ENCODE data around the gene ALS2CL. TPM values are rescaled to one million over a fixed set of nuclear protein-coding genes. Genes with fewer than 3 reads are reported as not detected.
A peak's percentile ranks its signal among the peaks of the same experiment; 100 is the strongest.

ALS2CL gene
- total RNA-seq, 1 donor from 2014 or later = 43.8 TPM

DNA sequence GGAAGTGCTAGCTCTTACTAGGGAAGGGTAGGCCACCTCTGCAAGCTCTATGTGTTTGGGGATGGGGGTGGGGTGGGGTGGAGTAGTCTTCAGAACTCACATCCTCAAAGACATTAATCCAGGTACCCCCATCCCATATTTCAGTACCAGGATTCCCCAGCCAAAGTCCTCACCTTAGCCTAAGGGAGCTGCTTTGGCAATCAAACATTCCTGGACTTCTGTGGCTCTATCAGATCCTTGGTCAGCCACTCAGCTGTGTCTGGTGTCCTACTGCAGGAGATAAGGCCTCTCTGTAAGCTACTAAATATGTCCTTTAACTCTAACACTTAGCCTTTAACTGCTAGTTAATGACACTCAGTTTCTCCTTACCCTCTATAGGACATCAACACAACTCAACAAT is 54.3 kb downstream of the ALS2CL start:
- no peak for DNase-seq (ENCODE audit: low spot score)

DNA sequence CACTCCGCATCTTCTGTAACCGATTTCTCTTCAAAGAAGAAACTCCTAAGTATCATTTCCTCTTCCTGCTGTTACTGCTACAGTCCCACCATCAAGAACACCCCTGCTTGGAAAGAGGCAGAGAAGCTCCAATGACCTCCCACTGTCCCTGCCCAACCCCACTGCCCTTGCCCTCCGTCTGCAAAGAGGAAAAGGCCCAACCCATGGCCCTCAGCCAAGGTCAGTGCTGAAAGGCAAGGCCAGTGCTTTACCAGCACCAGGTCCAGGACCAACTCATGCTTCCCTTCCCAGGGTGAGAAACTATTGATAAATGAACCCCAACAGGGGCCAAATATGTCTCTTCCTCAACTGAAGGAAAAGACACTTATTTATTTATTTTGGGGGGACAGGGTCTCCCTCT is 58.6 kb downstream of the ALS2CL start:
- DNase-seq (ENCODE audit: low spot score) = no peak

DNA sequence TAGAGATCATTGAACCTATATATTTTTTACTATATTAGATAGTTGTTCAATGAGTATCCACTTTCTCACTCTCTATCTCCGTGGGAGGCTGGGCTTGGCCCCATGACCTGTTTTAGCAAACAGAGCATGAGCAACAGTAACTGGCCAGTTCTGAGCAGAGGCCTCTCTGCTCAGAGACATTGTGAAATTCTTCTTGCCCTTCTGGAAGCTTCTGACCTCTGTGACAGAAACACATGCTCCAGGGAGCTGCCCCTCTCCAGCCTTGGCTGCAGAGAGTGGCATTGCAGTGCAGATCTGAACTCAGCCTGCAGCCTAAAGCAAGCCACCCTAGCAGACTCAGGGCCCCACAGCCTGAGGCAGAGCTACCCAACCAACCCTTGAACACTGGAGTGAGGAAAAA is 60.7 kb downstream of the ALS2CL start:
- DNase-seq (ENCODE audit: low spot score) = no peak

GRCh38 chr3:46629551-46630517 is 63.6 kb downstream of the ALS2CL start:
- peak; percentile 82 for DNase-seq (ENCODE audit: low spot score)

DNA sequence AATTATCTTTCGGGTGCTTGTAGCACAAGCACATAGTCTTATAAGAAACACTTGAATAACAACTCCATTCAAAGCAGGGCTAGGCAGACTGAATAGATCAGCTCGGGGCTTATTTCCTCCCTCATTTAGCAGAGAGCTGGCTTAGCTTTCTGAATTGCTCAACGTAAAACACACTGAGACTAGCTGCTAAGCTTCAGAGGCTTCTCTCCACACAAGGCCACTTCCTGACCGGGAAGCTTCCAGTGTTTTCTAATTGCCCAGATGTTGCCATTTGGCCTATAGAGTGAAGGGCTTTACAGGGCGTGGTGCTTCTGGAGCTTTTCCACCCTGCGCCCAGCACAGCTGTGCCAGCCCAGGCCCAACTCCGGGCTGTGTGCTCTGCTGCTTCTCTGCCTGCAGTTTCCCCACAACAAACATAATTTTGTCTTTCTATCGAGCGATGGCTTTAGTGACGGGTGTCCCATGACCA is 64.5 kb downstream of the ALS2CL start:
- no peak for DNase-seq (ENCODE audit: low spot score)

- DNase-seq (ENCODE audit: low spot score) = no peak
These were observed 66.4 kb downstream of the ALS2CL start for GRCh38 chr3:46627078-46627477.

DNA sequence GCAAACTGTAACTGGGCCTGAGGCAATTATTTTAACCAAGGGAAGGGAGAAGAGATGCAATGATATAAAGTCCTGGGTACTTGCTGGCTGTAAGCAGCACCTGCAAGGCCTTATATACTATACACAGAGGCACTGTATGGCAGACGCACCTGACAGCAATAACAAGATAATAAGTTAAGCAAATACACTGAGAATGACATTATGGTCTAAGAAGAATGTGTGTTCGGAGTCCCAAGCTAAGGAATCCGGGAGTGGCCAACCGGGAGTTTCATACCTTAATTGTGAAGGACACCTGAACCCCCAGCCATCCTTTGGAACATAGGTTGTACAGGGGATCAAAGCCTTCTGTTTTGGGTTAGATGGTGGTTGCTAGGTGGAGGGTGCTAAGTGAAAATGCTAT is 67.4 kb downstream of the ALS2CL start:
- no peak for DNase-seq (ENCODE audit: low spot score)

DNA sequence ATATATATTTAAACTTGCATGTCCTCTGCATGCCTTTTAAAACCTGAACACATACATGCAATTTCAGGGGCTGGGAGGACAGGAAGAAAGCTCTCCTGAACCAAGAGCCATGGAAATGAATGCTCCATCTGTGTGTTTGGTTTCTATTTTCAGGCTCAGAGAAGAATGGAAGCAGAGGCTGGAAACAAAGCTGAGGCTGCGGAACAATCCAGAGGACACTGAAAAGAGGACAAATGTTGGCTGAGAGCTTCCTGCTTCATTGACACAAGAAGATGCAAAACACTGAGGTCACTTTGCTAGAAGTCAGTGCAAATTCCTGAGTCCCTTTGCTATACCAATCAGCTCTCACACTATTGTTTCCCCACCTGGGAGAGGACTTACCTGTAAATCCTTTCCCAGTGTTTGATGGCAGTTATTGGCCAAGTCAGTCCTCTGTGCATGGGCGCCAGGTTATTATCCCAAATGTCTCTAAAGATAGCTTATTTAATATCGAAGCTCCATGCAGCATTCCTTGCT is 68.4 kb downstream of the ALS2CL start:
- no peak for DNase-seq (ENCODE audit: low spot score)

DNA sequence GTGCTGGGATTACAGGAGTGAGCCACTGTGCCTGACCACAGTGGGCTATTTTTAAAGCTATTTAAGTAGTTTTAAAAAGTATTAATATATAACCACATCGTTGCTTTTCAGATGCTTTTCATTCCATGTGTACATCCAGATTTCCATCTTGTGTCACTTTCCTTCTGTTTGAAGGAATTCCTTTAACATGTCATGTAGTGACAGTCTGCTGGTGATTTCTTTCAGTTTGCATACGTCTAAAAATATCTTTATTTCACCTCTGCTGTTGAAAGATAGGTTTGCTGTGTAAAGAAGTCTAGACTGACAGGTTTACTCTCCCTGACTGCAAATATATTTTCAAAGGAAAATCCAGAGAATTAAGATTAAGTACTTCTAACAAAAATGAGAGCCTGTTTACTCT is 68.9 kb downstream of the ALS2CL start:
- no peak for DNase-seq (ENCODE audit: low spot score)

DNA sequence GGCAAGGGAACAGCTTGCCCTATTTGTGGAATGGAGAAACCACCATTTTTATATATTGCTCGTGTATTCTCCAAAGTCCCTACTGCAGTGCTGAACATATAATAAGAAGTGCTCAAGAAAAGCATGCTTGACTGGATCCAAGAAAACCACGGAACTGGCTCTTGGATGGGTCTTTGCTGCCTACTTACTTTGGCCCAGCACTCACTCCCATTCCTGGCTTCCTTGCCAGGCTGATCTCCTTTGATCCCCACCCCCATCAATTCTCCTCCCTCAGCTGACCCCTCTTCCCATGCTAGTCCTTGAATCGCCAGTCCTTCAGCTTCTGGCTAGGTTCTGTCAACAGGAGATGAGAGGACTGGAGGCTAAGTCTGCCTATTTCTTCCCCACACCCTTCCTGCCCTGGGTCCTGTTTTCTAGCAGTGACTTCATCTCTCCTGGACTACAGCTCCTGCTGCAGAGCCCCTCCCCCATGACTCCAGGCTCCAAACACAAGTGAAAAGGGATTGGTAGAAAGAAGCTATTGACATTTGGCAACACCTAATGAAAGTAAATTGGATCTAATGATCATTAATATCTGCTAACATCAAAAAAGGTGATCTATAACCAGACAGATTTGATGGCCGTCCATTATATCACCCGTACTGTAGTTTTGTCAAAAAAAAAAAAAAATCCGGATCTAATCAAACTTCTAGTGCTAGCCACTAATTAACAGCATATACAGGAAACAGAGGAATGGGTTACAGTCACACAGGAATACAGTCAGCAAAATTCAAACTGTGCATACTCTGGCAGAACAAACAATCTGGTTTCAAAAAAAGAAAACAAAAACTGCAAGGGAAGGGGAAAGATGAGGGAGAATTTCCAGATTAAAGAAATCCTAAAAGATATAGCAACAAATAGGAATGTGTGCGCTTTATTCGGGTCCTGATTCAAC is 73.4 kb downstream of the ALS2CL start:
- DNase-seq (ENCODE audit: low spot score) = peak; percentile 21

Other genes with a start within 250 kb of the ALS2CL start
- 0.83 TPM for gene LTF, start 228.8 kb downstream of the ALS2CL start, total RNA-seq
- not detected for gene RTP3, start 195.7 kb downstream of the ALS2CL start, total RNA-seq
- 1.9 TPM for gene LRRC2, start 127.4 kb downstream of the ALS2CL start, total RNA-seq
- gene FAM240A, start 81.2 kb downstream of the ALS2CL start, total RNA-seq = not detected
- gene TMIE, start 7.7 kb upstream of the ALS2CL start, total RNA-seq = 0.29 TPM
- 0.17 TPM for gene PRSS50, start 24.2 kb upstream of the ALS2CL start, total RNA-seq
- 1.8 TPM for gene MYL3, start 169.8 kb upstream of the ALS2CL start, total RNA-seq
- gene PTH1R, start 184.0 kb upstream of the ALS2CL start, total RNA-seq = 11.7 TPM

Data from mucosa of gallbladder (tissue), 1 donor.